Measurements from ENCODE around the gene MBP. TPM values are rescaled to one million over a fixed set of nuclear protein-coding genes. Genes with fewer than 3 reads are reported as not detected.

The MBP gene
- total and polyA plus RNA-seq, 10 of the 15 experiments (the other 5 are each of a cell fraction or from before 2014, with no cell fraction given): 12.2 to 67.8 (median 42.1) TPM

GRCh38 chr18:77003316-77003715 is 129.3 kb downstream of the MBP start:
- Histone ChIP-seq H3K4me3 (no peak overlapping the region), H4K20me1 (ENCODE audit: control insufficient read depth, insufficient read depth) (no peaks in the 10 kb centered on the region), H3K9ac (ENCODE audit: control insufficient read depth, insufficient read depth, low read length) (no peak overlapping the region), H3K9me3 (replicated peaks; ENCODE audit: control insufficient read depth, insufficient read depth, low read length) (no peaks in the 10 kb centered on the region), H3K4me1 (ENCODE audit: control insufficient read depth, insufficient read depth, low read length) (no peaks in the 10 kb centered on the region), H3K36me3 (ENCODE audit: control insufficient read depth in 2 of 2, insufficient read depth in 2 of 2, low read length in 1 of 2) (no peaks in the 10 kb centered on the region), H3K4me2 (ENCODE audit: control insufficient read depth, insufficient read depth) (no peak overlapping the region), H3K79me2 (ENCODE audit: control insufficient read depth, insufficient read depth, low read length) (no peaks in the 10 kb centered on the region), H2AFZ (ENCODE audit: control insufficient read depth, low read depth, low read length) (no peak overlapping the region), H3K27me3 (replicated peaks in 1 of 2; ENCODE audit: control insufficient read depth in 2 of 2, insufficient read depth in 2 of 2, low read length in 1 of 2) (no peaks in the 10 kb centered on the region), H3K27ac (ENCODE audit: control insufficient read depth, insufficient read depth) (no peak overlapping the region)
- SMC1A ChIA-PET (ENCODE audit: uncharacterized antibody, unreplicated experiment): interaction anchor here (0.8 to 4.0 kb wide), 7 partner anchors 50 to 207 kb away, joined by 3 to 24 read pairs (median 4); no protein-coding TSS in a partner anchor
- CTCF ChIA-PET: interaction anchor here (0.6 to 3.7 kb wide), 6 partner anchors 14 to 209 kb away, joined by 3 to 25 read pairs (median 3); no protein-coding TSS in a partner anchor
- TF ChIP-seq, protein P1, sequence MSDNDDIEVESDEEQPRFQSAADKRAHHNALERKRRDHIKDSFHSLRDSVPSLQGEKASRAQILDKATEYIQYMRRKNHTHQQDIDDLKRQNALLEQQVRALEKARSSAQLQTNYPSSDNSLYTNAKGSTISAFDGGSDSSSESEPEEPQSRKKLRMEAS (IDR thresholded peaks at IDR 0.05; ENCODE audit: low read depth, low read length): no peak
- TF ChIP-seq, protein P2, sequence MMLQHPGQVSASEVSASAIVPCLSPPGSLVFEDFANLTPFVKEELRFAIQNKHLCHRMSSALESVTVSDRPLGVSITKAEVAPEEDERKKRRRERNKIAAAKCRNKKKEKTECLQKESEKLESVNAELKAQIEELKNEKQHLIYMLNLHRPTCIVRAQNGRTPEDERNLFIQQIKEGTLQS (IDR thresholded peaks at IDR 0.05; ENCODE audit: borderline replicate concordance, extremely low read depth, low read depth, low read length): no peak
- no peak for TF ChIP-seq SIX5 (IDR thresholded peaks at IDR 0.05; ENCODE audit: low read depth, low read length, severe bottlenecking)
- TF ChIP-seq NR2C2 (IDR thresholded peaks at IDR 0.05; ENCODE audit: borderline replicate concordance, control insufficient read depth, insufficient read length, low read depth): no peak
- TF ChIP-seq, protein P3, sequence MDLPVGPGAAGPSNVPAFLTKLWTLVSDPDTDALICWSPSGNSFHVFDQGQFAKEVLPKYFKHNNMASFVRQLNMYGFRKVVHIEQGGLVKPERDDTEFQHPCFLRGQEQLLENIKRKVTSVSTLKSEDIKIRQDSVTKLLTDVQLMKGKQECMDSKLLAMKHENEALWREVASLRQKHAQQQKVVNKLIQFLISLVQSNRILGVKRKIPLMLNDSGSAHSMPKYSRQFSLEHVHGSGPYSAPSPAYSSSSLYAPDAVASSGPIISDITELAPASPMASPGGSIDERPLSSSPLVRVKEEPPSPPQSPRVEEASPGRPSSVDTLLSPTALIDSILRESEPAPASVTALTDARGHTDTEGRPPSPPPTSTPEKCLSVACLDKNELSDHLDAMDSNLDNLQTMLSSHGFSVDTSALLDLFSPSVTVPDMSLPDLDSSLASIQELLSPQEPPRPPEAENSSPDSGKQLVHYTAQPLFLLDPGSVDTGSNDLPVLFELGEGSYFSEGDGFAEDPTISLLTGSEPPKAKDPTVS (IDR thresholded peaks at IDR 0.05; ENCODE audit: low read depth, low read length): no peak
- no peak for TF ChIP-seq HDGF (IDR thresholded peaks at IDR 0.05)
- no peak for TF ChIP-seq NRF1 (conservative IDR thresholded peaks at IDR 0.05; ENCODE audit: low read depth, low read length)
- no peak for TF ChIP-seq POLR2A (IDR thresholded peaks at IDR 0.05; ENCODE audit: low read depth, low read length)
- TF ChIP-seq RUNX3 (IDR thresholded peaks at IDR 0.05; ENCODE audit: low read length): no peak
- 93% methylated on average over 7 of the region's 7 CpGs for WGBS (ENCODE audit: insufficient coverage, insufficient replicate concordance, low lambda C conversion rate, missing lambda C conversion rate)
- POLR2A ChIA-PET: no interaction called here
- BruUV-seq (replicated peaks): no TSS peak
- intact Hi-C loops (cut with micrococcal nuclease; ENCODE audit: unreplicated experiment) (loop anchor here (5.0 kb wide), 2 partner anchors 129 to 649 kb away; partner anchors contain the start of gene MBP), in situ Hi-C loops (cut with MboI) (loop anchor here (5.0 to 10.0 kb wide), 2 partner anchors 199 to 651 kb away; no protein-coding TSS in a partner anchor)
- RAD21 ChIA-PET (ENCODE audit: unreplicated experiment): interaction anchor here (0.7 to 7.6 kb wide), 2 partner anchors 59 to 208 kb away, joined by 3 to 126 read pairs; no protein-coding TSS in a partner anchor
- no peak for DNase-seq (ENCODE audit: low read depth, low spot score)
- ATAC-seq: no peak
- no peak for FAIRE-seq

Data from GM12878 (cell line).